Left hindlimb (tissue), 1 donor: ENCODE measurements around the gene IZUMO2.
"Not testable (repeated sequence)": the region's sequence is repeated elsewhere in the genome, so short reads cannot be mapped to it uniquely, and the experiment has no call there.

ENCODE experiments used
- DNase-seq: peaks from one replicate; pipeline ENCODE4 v3.0.0-alpha.2; 2018

The IZUMO2 gene

DNA sequence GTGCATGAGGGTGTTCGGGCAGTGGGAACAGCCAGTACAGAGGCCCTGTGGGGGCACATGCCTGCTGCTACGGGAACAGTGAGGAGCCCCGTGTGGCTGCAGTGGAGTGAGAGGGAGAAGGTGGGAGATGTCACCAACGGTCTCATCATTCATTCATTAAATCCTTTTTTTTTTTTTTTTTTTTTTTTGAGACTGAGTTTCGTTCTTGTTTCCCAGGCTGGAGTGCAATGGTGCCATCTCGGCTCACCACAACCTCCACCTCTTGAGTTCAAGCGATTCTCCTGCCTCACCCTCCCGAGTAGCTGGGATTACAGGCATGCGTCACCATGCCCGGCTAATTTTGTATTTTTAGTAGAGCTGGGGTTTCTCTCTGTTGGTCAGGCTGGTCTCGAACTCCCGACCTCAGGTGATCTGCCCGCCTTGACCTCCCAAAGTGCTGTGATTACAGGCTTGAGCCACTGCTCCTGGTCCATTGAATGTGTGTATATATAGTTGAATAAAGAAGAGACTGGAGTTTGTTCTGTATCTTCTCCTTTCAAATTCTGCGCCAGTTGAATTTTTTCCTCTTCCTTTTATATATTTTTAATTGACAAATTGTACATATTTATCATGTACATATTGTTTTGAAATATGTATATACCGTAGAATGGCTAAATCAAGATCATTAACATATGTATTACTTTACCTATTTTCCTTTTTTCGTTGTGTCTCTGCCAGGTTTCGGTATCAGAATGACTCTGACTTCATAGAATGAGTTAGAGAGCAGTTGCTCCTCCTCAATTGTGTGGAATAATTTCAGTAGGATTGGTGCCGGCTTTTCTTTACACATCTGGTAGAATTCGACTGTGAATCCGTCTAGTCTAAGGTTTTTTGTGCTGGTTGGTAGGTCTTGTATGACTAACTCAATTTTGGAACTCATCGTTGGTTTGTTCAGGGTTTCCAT lies 28.0 kb downstream of the IZUMO2 start:
- not testable (repeated sequence) for DNase-seq

DNA sequence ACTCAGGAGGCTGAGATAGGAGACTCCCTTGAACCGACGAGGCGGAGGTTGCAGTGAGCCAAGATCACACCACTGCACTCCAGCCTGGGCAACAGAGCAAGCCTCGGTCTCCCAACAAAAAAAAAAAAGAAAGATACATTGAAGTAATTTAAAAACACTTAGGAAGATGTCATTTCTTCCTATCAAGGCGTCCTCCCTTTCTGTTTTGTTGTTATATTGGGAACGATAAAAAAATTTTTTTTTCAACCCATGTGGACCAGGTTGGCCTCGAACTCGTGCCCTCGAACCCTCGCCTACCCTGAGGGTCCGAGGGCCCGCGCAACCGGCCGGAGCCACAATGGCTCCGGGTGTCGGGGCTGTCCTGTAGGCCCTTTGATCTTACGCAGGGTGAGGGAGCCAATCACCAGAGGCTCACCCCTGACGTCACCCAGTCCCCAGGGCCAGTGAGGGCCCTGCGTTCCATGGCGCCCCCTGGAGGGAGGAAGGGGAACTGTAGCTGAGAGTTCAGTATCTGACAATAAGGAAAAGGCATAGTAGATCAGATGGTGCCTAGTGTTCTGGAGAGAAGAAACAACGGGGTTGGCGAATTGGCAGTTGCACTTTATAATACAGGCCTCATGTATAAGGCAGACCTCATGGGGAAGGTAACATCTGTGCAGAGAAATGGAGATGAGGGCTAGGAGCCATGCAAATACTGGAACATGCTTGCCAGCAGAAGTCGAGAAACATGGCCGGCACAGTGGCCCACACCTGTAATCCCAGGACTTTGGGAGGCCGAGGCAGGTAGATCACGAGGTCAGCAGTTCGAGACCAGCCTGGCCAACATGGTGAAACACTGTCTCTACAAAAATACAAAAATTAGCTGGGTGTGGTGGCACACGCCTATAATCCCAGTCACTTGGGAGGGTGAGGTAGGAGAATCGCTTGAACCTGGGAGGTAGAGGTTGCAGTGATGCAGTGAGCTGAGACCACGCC lies 29.3 kb downstream of the IZUMO2 start:
- DNase-seq, result not testable (repeated sequence)

DNA sequence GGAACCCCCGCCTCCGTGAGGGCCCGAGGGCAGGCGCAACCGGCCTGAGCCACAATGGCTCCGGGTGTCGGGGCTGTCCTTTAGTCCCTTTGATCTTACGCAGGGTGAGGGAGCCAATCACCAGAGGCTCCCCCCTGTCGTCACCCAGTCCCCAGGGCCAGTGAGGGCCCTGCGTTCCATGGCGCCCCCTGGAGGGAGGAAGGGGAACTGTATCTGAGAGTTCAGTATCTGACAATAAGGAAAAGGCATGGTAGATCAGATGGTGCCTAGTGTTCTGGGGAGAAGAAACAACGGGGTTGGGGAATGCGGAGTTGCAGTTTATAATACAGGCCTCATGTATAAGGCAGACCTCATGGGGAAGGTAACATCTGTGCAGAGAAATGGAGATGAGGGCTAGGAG lies 59.1 kb downstream of the IZUMO2 start:
- DNase-seq, result not testable (repeated sequence)

DNA sequence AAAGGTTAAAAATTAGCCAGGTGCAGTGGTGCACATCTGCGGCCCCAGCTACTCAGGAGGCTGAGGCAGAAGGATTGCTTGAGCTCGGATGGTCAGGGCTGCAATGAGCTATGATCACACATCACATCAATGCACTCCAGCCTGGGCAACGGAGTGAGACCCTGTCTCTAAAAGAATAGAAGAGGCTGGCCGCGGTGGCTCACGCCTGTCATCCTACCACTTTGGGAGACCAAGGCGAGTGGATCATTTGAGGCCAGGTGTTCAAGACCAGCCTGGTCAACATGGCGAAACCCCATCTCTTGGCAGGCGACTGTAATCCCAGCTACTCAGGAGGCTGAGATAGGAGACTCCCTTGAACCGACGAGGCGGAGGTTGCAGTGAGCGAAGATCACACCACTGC lies 59.7 kb downstream of the IZUMO2 start:
- DNase-seq, result not testable (repeated sequence)
